Ishikawa (cell line): Measurements from ENCODE around the gene DCC.

Experiments
- CEBPB ChIP-seq: IDR thresholded peaks from 2 replicates; pipeline ENCODE4 v1.6.1; 2012
- CREB1 ChIP-seq: IDR thresholded peaks from 2 replicates; pipeline ENCODE4 v1.6.1; 2012; ENCODE audit warnings: low read depth
- EGR1 ChIP-seq: IDR thresholded peaks from 2 replicates; pipeline ENCODE4 v1.6.1; 2012
- EP300 ChIP-seq: IDR thresholded peaks from 2 replicates; pipeline ENCODE4 v1.6.1; 2012; ENCODE audit warnings: borderline replicate concordance
- FOXM1 ChIP-seq: IDR thresholded peaks from 2 replicates; pipeline ENCODE4 v1.6.1; 2012; ENCODE audit warnings: low read depth, borderline replicate concordance
- MAX ChIP-seq: IDR thresholded peaks from 2 replicates; pipeline ENCODE4 v1.6.1; 2012
- NFIC ChIP-seq: IDR thresholded peaks from 2 replicates; pipeline ENCODE4 v1.6.1; 2012
- RAD21 ChIP-seq: IDR thresholded peaks from 2 replicates; pipeline ENCODE4 v1.6.1; 2012; ENCODE audit warnings: low read depth
- REST ChIP-seq: IDR thresholded peaks from 2 replicates; pipeline ENCODE4 v1.6.1; 2012; ENCODE audit warnings: low read depth, mild to moderate bottlenecking
- TAF1 ChIP-seq: IDR thresholded peaks from 2 replicates; pipeline ENCODE4 v1.6.1; 2012; ENCODE audit warnings: low read depth, mild to moderate bottlenecking
- TCF12 ChIP-seq: IDR thresholded peaks from 2 replicates; pipeline ENCODE4 v1.6.1; 2012; ENCODE audit warnings: low read depth
- TEAD4 ChIP-seq: IDR thresholded peaks from 2 replicates; pipeline ENCODE4 v1.6.1; 2012
- USF1 ChIP-seq: IDR thresholded peaks from 2 replicates; pipeline ENCODE4 v1.6.1; 2012
- YY1 ChIP-seq: IDR thresholded peaks from 2 replicates; pipeline ENCODE4 v1.6.1; 2012; ENCODE audit warnings: low read depth
- ZBTB7A ChIP-seq: IDR thresholded peaks from 2 replicates; pipeline ENCODE4 v1.6.1; 2012; ENCODE audit warnings: low read depth

DCC gene

DNA sequence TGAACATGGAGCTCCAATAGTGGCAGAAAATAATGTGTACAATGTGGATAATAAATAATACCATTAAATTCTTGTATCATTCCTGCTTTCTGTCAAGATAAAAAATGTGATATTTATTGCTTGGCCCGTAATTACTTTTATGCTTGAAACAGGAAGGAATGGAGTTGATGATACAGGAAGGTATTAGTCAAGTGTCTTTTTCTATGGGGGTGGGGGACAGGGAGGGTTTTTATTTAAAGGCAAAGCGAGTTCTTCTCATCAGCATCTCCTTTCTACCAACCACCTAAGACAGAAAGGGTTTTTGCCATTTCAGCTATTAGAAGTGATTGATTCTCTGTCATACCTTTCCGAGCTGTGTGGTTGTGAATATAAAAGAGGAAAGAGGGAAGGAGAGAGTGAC lies 135.3 kb downstream of the DCC start:
- no peak for TF ChIP-seq EGR1
- no peak for TF ChIP-seq MAX
- TF ChIP-seq CEBPB = no peak
- TF ChIP-seq TCF12 = no peak
- no peak for TF ChIP-seq CREB1
- no peak for TF ChIP-seq YY1
- no peak for TF ChIP-seq NFIC
- no peak for TF ChIP-seq FOXM1

DNA sequence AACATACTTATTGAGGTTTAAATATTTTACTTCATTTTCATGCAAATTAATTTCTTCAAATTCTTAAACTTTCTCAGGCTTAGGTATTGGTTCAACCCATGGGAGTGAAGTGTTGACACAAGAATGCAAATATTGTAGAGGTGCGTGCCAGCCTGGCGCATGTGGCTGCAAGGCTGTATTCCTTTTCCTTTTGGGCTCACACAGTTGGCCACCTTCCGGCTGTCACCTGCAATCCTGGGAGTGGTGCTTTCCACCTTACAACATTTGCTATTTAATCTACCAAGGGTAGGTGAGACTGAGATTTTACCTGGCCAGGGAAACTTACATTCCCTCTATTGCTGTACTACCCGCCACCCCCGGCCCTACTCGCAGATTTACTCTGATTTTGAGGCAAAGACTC lies 141.1 kb downstream of the DCC start:
- TF ChIP-seq ZBTB7A (no peak), CEBPB (no peak), RAD21 (no peak), FOXM1 (no peak), TCF12 (no peak), EGR1 (no peak), MAX (no peak), REST (no peak), EP300 (no peak), TEAD4 (no peak), YY1 (no peak), CREB1 (no peak)

GRCh38 chr18:52484977-52485376 lies 145.0 kb downstream of the DCC start:
- TF ChIP-seq USF1 (no peak), TEAD4 (no peak), CREB1 (no peak), RAD21 (no peak), NFIC (no peak), EGR1 (no peak), ZBTB7A (no peak), FOXM1 (no peak)

DNA sequence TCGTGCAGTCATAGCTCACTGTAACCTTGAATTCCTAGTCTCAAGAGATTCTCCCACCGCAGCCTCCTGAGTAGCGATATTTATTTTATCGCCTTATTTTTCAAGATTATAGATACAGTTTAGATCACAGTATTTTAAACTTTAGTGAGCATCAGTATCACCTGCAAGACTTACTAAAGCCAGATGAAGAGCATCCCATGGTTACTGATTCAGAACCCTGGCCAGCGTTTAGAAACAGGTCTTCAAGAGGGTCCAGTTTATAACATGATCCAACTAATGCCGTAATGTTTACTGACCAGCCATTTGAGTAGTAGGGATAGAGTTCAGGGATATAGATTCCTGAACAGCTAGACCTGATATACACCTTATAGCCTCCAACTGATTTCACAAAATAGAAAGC lies 146.1 kb downstream of the DCC start:
- TF ChIP-seq CEBPB = no peak
- TF ChIP-seq TCF12 = no peak
- no peak for TF ChIP-seq TAF1
- TF ChIP-seq CREB1 = no peak
- no peak for TF ChIP-seq YY1
- TF ChIP-seq MAX = no peak
- no peak for TF ChIP-seq TEAD4
- TF ChIP-seq USF1 = no peak
- no peak for TF ChIP-seq ZBTB7A
- TF ChIP-seq REST = no peak
- TF ChIP-seq EGR1 = no peak

GRCh38 chr18:52489396-52490306 lies 149.7 kb downstream of the DCC start:
- TF ChIP-seq TAF1 = no peak
- no peak for TF ChIP-seq CREB1
- no peak for TF ChIP-seq FOXM1
- no peak for TF ChIP-seq EP300
- no peak for TF ChIP-seq YY1
- TF ChIP-seq ZBTB7A = no peak
- TF ChIP-seq TCF12 = no peak
- no peak for TF ChIP-seq RAD21
- TF ChIP-seq NFIC = no peak
- no peak for TF ChIP-seq REST
